Measurements from ENCODE around the gene ADGRL3.

DNA sequence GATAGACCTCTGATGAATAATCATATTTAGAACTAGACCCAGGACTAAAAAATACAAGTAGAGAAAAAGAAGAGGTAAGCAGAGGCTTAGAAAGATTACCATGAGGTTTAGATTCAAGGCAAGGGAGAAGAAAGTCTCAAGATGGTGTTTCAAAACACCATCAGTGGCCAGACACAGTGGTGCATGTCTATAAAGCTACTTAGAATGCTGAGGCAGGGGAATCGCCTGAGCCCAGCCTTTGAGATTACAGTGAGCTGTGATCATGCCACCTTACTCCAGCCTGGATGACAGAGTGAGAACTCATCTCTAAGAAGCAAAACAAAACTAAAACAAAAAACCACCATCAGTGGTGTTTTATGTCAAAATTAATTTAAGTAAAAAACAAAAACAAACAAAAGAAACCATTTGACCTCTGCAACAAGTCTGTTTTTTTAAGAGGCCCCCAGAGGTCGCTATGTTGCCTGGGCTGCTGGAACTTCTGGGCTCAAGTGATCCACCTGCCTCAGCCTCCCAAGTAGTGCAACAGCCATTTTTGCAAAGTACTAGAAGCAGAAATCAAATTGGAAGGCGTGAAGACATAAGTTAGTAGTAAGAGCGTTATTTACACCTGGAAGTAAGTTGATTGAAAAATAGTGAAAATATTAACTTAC lies 784.3 kb downstream of the ADGRL3 start:
- TF ChIP-seq, protein P1, sequence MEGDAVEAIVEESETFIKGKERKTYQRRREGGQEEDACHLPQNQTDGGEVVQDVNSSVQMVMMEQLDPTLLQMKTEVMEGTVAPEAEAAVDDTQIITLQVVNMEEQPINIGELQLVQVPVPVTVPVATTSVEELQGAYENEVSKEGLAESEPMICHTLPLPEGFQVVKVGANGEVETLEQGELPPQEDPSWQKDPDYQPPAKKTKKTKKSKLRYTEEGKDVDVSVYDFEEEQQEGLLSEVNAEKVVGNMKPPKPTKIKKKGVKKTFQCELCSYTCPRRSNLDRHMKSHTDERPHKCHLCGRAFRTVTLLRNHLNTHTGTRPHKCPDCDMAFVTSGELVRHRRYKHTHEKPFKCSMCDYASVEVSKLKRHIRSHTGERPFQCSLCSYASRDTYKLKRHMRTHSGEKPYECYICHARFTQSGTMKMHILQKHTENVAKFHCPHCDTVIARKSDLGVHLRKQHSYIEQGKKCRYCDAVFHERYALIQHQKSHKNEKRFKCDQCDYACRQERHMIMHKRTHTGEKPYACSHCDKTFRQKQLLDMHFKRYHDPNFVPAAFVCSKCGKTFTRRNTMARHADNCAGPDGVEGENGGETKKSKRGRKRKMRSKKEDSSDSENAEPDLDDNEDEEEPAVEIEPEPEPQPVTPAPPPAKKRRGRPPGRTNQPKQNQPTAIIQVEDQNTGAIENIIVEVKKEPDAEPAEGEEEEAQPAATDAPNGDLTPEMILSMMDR (IDR thresholded peaks at IDR 0.05; ENCODE audit: borderline replicate concordance, extremely low read depth, low read length, poor library complexity, severe bottlenecking), result no peak
- no peak for TF ChIP-seq EZH2 (IDR thresholded peaks at IDR 0.05; ENCODE audit: borderline replicate concordance, low read depth, low read length, severe bottlenecking)
